CD14-positive monocyte (primary cell): ENCODE measurements around the gene RAB35. TPM values are rescaled to one million over a fixed set of nuclear protein-coding genes. Genes with fewer than 3 reads are reported as not detected.

Source experiments
- DNase-seq, 3 donors: peaks; one replicate each; pipeline ENCODE4 v3.0.0-alpha.2; 2011 to 2022
- H2AFZ ChIP-seq: 2 replicates; pipeline ENCODE4 v1.6.0; 2012; ENCODE audit warnings: mild to moderate bottlenecking, low read depth, low read length, inconsistent platforms; ENCODE audit not compliant: insufficient read depth, poor library complexity, severe bottlenecking
- H3K27ac ChIP-seq, 2 donors: 1 replicate in 1 of 2; 2 replicates in 1 of 2; pipeline ENCODE4 v1.5.1; 2012 to 2013; ENCODE audit warnings: low read length in 2 of 2, control low read depth in 1 of 2, inconsistent platforms in 1 of 2, low read depth in 1 of 2, mild to moderate bottlenecking in 1 of 2
- H3K27me3 ChIP-seq, 2 donors: one replicate each; pipeline versions ENCODE4 v1.6.0 to v1.6.1; 2011 to 2013; ENCODE audit warnings: low read length in 2 of 2; ENCODE audit not compliant: control insufficient read depth in 2 of 2, insufficient read depth in 2 of 2
- H3K36me3 ChIP-seq, 2 donors: replicated peaks in 1 of 2; 1 replicate in 1 of 2; 2 replicates in 1 of 2; pipeline versions ENCODE4 v1.5.1 to v1.6.1; 2012 to 2013; ENCODE audit warnings: low read length in 2 of 2, control low read depth in 1 of 2, inconsistent platforms in 1 of 2, mild to moderate bottlenecking in 1 of 2; ENCODE audit not compliant: insufficient read depth in 2 of 2, control insufficient read depth in 1 of 2
- H3K4me1 ChIP-seq, 2 donors: 1 replicate in 1 of 2; 2 replicates in 1 of 2; pipeline versions ENCODE4 v1.5.1 to v1.6.1; 2012 to 2013; ENCODE audit warnings: low read length in 2 of 2, control low read depth in 1 of 2, inconsistent platforms in 1 of 2, mild to moderate bottlenecking in 1 of 2, moderate library complexity in 1 of 2; ENCODE audit not compliant: insufficient read depth in 2 of 2, control insufficient read depth in 1 of 2
- H3K4me2 ChIP-seq: replicated peaks from 2 replicates; pipeline ENCODE3; 2012; ENCODE audit warnings: low read length, moderate library complexity, mild to moderate bottlenecking; ENCODE audit not compliant: poor library complexity, severe bottlenecking; ENCODE audit errors: extremely low read depth
- H3K4me3 ChIP-seq, 3 experiments: fragments of 200-600 bp in 1 of 3; sonication (generic) in 1 of 3; replicated peaks in 1 of 3; 1 replicate in 2 of 3; 2 replicates in 1 of 3; pipeline ENCODE4 v1.5.1; 2011 to 2013; ENCODE audit warnings: low read length in 3 of 3, mild to moderate bottlenecking in 3 of 3, control low read depth in 2 of 3, low read depth in 2 of 3, inconsistent platforms in 1 of 3, moderate library complexity in 1 of 3
- H3K79me2 ChIP-seq: 2 replicates; pipeline ENCODE4 v1.6.0; 2012; ENCODE audit warnings: mild to moderate bottlenecking, control low read depth, inconsistent platforms, low read length, moderate library complexity; ENCODE audit not compliant: insufficient read depth
- H3K9ac ChIP-seq: 2 replicates; pipeline ENCODE4 v1.6.0; 2017; ENCODE audit warnings: low read length, mild to moderate bottlenecking; ENCODE audit not compliant: insufficient read depth, poor library complexity, severe bottlenecking
- H3K9me3 ChIP-seq, 2 donors: replicated peaks in 1 of 2; 1 replicate in 1 of 2; 2 replicates in 1 of 2; pipeline versions ENCODE4 v1.5.1 to v1.6.1; 2012 to 2013; ENCODE audit warnings: low read length in 2 of 2, control low read depth in 1 of 2; ENCODE audit not compliant: control insufficient read depth in 1 of 2, insufficient read depth in 1 of 2
- H4K20me1 ChIP-seq: 2 replicates; pipeline ENCODE4 v1.6.0; 2012; ENCODE audit warnings: mild to moderate bottlenecking, low read length, control low read depth, moderate library complexity; ENCODE audit not compliant: insufficient read depth
- H3K27ac Mint-ChIP-seq, 7 donors: one replicate each; pipeline ENCODE4 v1.8.0; 2020; ENCODE audit warnings: mild to moderate bottlenecking in 7 of 7, mixed read lengths in 7 of 7, moderate library complexity in 6 of 7, inconsistent platforms in 2 of 7
- H3K27me3 Mint-ChIP-seq, 3 donors: one replicate each; pipeline ENCODE4 v1.8.0; 2021 to 2022; ENCODE audit warnings: low read depth in 3 of 3, mild to moderate bottlenecking in 3 of 3, mixed read lengths in 3 of 3, moderate library complexity in 3 of 3, inconsistent platforms in 1 of 3
- H3K36me3 Mint-ChIP-seq, 2 donors: one replicate each; pipeline ENCODE4 v1.8.0; 2020; ENCODE audit warnings: mixed read lengths in 2 of 2, inconsistent platforms in 1 of 2, mild to moderate bottlenecking in 1 of 2
- H3K4me1 Mint-ChIP-seq: one replicate; pipeline ENCODE4 v1.8.0; 2020; ENCODE audit warnings: mild to moderate bottlenecking, mixed read lengths
- H3K4me3 Mint-ChIP-seq, 2 donors: one replicate each; pipeline ENCODE4 v1.8.0; 2020; ENCODE audit warnings: mild to moderate bottlenecking in 2 of 2, mixed read lengths in 2 of 2, moderate library complexity in 1 of 2
- H3K9me3 Mint-ChIP-seq, 7 donors: one replicate each; pipeline ENCODE4 v1.8.0; 2020 to 2022; ENCODE audit warnings: mixed read lengths in 7 of 7, mild to moderate bottlenecking in 6 of 7, moderate library complexity in 6 of 7, inconsistent platforms in 2 of 7
- WGBS: methylation state at CpG from one replicate; pipeline ENCODE4 v1.1.5; 2013; ENCODE audit warnings: missing lambda C conversion rate; ENCODE audit not compliant: insufficient coverage; 5-methylcytosine and 5-hydroxymethylcytosine counted together
- intact Hi-C, 2 donors: fragments of 100-400 bp; cut with micrococcal nuclease; formaldehyde crosslinking; loops; one replicate each; pipeline versions ENCODE4 v1.15.0 to v1.15.1; 2023
- polyA plus RNA-seq, 3 donors: library from polyadenylated mRNA; depleted of rRNA in 1 of 3; unstranded in 2 of 3; stranded (reverse) in 1 of 3; fragments of 300-500 nt in 2 of 3; fragments of >200 nt in 1 of 3; fragmentation: Illumina TruSeq in 2 of 3; gene quantifications; 1 replicate in 2 of 3; 2 replicates in 1 of 3; pipeline ENCODE4 v1.2.3, GENCODE V29; 2012 to 2021
- TF ChIP-seq, protein P1 (sequence below): fragments of 200-600 bp; IDR thresholded peaks from one replicate; pipeline ENCODE4 v1.8.0; 2022; ENCODE audit warnings: antibody characterized with exemption, mild to moderate bottlenecking

Gene RAB35
- polyA plus RNA-seq, 3 donors = 20.4 to 27.3 (median 21.6) TPM

GRCh38 chr12:120076651-120077050 is 39.9 kb downstream of the RAB35 start:
- H3K27ac ChIP-seq = no peak overlapping the region
- H3K4me1 Mint-ChIP-seq = peaks cover 7% of the 10 kb centered on the region
- no peaks in the 10 kb centered on the region for H3K27me3 ChIP-seq
- no peaks in the 10 kb centered on the region for H3K36me3 Mint-ChIP-seq
- DNase-seq = no peak
- H3K27ac Mint-ChIP-seq = no peak overlapping the region
- no peaks in the 10 kb centered on the region for H3K79me2 ChIP-seq
- peaks cover 0 to 3% of the 10 kb centered on the region in 2 donors for H3K4me1 ChIP-seq
- peaks cover 0 to 6% (median 3%) of the 10 kb centered on the region in 3 donors for H3K27me3 Mint-ChIP-seq
- H3K4me3 Mint-ChIP-seq = no peak overlapping the region
- no peaks in the 10 kb centered on the region for H4K20me1 ChIP-seq
- H3K4me2 ChIP-seq = no peak overlapping the region
- intact Hi-C loops = no loop called here
- no peak overlapping the region for H2AFZ ChIP-seq
- H3K36me3 ChIP-seq = no peaks in the 10 kb centered on the region
- H3K9me3 ChIP-seq = no peaks in the 10 kb centered on the region
- H3K9me3 Mint-ChIP-seq = peaks cover 0 to 2% (median 0%) of the 10 kb centered on the region in 7 donors
- no peak overlapping the region for H3K9ac ChIP-seq
- no peak overlapping the region for H3K4me3 ChIP-seq
- TF ChIP-seq, protein P1, sequence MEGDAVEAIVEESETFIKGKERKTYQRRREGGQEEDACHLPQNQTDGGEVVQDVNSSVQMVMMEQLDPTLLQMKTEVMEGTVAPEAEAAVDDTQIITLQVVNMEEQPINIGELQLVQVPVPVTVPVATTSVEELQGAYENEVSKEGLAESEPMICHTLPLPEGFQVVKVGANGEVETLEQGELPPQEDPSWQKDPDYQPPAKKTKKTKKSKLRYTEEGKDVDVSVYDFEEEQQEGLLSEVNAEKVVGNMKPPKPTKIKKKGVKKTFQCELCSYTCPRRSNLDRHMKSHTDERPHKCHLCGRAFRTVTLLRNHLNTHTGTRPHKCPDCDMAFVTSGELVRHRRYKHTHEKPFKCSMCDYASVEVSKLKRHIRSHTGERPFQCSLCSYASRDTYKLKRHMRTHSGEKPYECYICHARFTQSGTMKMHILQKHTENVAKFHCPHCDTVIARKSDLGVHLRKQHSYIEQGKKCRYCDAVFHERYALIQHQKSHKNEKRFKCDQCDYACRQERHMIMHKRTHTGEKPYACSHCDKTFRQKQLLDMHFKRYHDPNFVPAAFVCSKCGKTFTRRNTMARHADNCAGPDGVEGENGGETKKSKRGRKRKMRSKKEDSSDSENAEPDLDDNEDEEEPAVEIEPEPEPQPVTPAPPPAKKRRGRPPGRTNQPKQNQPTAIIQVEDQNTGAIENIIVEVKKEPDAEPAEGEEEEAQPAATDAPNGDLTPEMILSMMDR = no peak
- 97% methylated on average over 4 of the region's 6 CpGs for WGBS

DNA sequence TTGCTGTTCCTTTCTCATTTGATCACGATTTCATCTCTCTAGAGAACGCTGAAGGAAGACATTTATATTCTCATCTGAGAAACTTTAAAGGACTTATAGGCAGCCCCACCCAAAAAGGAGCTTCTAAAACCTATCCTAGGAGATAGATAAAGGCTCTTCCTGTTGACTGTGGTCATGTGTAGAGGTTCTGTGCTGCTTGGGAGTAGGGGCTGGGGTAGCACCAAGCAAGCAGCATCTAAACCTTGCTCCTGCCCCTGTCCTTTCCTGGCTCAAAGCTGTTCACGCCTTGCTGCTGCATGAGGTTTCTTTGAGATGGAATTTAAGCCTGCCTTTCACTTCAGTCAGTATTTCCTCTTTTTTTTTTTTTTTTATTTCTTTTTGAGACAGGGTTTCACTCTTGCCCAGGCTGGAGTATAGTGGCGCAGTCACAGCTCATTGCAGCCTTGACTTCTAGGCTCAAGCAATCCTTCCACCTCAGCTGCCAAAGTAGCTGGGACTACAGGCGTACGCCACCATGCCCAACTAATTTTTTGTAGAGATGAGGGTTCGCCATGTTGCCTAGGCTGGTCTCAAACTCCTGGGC is 41.4 kb downstream of the RAB35 start:
- peak overlapping the region in 1 of 2 donors; percentile 58 for H3K4me3 Mint-ChIP-seq
- H2AFZ ChIP-seq = peak overlapping the region; percentile 37
- peaks cover 7% of the 10 kb centered on the region for H3K4me1 Mint-ChIP-seq
- no peaks in the 10 kb centered on the region for H3K36me3 Mint-ChIP-seq
- no peak overlapping the region for H3K27ac ChIP-seq
- intact Hi-C loops = no loop called here
- H3K79me2 ChIP-seq = no peaks in the 10 kb centered on the region
- H3K4me3 ChIP-seq = no peak overlapping the region
- H4K20me1 ChIP-seq = no peaks in the 10 kb centered on the region
- no peaks in the 10 kb centered on the region for H3K36me3 ChIP-seq
- peaks cover 0 to 9% (median 7%) of the 10 kb centered on the region in 3 donors for H3K27me3 Mint-ChIP-seq
- no peak for DNase-seq
- H3K27ac Mint-ChIP-seq = peak overlapping the region in 1 of 7 donors; percentile 13
- TF ChIP-seq, protein P1 = no peak
- WGBS = 100% methylated on average over 3 of the region's 7 CpGs
- no peak overlapping the region for H3K4me2 ChIP-seq
- H3K4me1 ChIP-seq = peaks cover 0 to 3% of the 10 kb centered on the region in 2 donors
- peaks cover 0 to 2% (median 0%) of the 10 kb centered on the region in 7 donors for H3K9me3 Mint-ChIP-seq
- H3K9ac ChIP-seq = no peak overlapping the region
- H3K27me3 ChIP-seq = no peaks in the 10 kb centered on the region
- no peaks in the 10 kb centered on the region for H3K9me3 ChIP-seq
